HEK293T (cell line): ENCODE measurements around the gene KRT13.

Experiments
- BHLHE40 ChIP-seq: fragments of 450-650 bp; IDR thresholded peaks from 2 replicates; pipeline ENCODE4 v1.6.1; 2016; ENCODE audit warnings: mild to moderate bottlenecking, moderate library complexity, borderline replicate concordance
- CTBP1 ChIP-seq: fragments of 450-650 bp; IDR thresholded peaks from 2 replicates; pipeline ENCODE4 v1.6.1; 2016; ENCODE audit warnings: borderline replicate concordance
- LEF1 ChIP-seq: fragments of 450-650 bp; IDR thresholded peaks from 2 replicates; pipeline ENCODE4 v1.6.1; 2017; ENCODE audit warnings: mild to moderate bottlenecking, borderline replicate concordance
- NFRKB ChIP-seq: fragments of 450-650 bp; IDR thresholded peaks from 2 replicates; pipeline ENCODE4 v1.6.1; 2016; ENCODE audit warnings: mild to moderate bottlenecking, moderate library complexity
- SP1 ChIP-seq: fragments of 450-650 bp; IDR thresholded peaks from 2 replicates; pipeline ENCODE4 v1.6.1; 2017

GRCh38 chr17:41468346-41468745, 37.1 kb downstream of the KRT13 start:
- no peak for TF ChIP-seq SP1
- TF ChIP-seq LEF1, result no peak
- TF ChIP-seq NFRKB, result no peak
- TF ChIP-seq BHLHE40, result no peak
- TF ChIP-seq CTBP1, result no peak
